NCI-H2227 (cell line): ENCODE measurements around the gene PPBP.
"Not testable (repeated sequence)": the region's sequence is repeated elsewhere in the genome, so short reads cannot be mapped to it uniquely, and the experiment has no call there.

Experiments used
- DNase-seq: peaks from one replicate; lab custom pipeline; 2025; ENCODE audit not compliant: unreplicated experiment; lab: John Stamatoyannopoulos, UW

Gene PPBP

DNA sequence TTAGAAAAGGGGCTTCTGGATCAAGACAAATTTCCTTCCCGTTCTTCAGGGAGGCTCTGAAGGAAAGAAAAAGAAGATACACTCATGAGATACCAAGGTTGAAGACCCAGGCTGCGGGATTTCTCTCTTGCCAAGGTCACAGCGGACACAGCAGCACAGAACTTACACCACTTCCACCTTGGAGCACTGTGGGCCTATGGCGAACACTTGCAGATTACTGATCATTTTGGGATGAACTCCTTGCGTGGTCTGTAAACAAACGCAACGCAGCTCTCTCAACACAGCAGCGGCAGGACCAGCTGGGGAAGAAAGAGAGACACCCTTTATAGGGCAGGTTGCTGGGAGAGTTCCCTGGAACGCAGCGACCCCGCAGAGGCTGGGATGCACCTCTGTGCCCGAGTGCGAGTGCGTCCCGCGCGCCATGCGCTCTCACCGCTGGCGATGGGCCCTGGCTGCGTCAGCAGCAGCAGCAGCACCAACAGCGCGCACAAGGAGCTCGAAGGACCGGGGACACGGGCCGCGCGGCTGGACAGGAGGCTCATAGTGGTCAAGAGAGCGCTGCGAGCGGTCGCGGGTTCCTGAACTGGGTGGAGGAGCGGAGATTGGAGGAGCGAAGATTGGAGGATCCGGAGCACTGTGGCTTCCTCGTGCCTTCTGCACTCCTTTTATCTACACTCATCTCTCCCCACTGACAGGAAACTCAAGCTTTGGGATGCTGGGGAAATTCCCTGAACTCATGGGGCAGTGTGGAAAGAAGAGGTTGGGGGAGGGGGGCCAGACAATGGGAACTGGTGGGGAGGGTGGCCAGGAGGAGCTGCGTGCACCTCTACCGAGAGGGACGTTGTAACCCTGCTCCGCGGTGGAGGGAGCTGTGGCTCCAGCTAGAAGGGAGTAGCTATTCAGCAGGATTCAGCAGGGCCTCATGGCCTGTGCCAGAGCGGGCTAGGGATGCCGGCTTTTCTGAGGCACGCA, 10.3 kb upstream of the PPBP start, which contains the start of gene CXCL5:
Gene CXCL5, minus strand, starts transcription at position 638 of the 972 bp plus-strand sequence. Its CDS starts 96 bp downstream, at position 542.
- no peak for DNase-seq

DNA sequence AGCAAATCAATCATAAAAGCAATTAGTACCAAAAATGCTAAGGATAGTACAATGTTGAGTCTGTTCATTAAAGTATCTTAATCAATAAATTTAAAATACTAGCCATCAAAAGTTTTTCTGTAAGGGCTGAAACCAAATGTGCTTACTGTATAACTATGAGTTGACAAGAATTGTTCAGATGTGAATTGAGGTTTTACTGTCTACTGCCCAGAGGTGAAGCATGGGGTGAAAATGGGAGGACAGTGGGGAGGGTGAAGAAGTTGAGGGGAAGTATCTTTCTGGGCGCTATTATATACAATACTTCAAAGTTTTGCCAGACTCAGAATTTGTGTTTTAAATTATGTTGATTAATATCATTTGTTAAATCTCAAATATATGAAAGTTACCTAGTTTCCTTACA, 4.1 kb upstream of the PPBP start:
- no peak for DNase-seq

DNA sequence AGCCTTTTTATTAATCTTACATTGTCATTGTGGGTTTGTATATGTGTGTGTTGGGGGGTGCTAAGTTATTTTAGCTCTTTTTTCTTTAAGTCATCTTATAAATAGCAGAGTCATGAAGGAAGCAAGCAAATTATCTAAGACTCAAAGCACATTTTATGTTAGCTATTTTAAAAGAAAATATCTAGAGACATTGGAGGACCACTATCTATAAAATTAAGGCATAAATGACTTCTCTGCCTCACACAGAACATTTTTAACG, 3.7 kb upstream of the PPBP start:
- no peak for DNase-seq

DNA sequence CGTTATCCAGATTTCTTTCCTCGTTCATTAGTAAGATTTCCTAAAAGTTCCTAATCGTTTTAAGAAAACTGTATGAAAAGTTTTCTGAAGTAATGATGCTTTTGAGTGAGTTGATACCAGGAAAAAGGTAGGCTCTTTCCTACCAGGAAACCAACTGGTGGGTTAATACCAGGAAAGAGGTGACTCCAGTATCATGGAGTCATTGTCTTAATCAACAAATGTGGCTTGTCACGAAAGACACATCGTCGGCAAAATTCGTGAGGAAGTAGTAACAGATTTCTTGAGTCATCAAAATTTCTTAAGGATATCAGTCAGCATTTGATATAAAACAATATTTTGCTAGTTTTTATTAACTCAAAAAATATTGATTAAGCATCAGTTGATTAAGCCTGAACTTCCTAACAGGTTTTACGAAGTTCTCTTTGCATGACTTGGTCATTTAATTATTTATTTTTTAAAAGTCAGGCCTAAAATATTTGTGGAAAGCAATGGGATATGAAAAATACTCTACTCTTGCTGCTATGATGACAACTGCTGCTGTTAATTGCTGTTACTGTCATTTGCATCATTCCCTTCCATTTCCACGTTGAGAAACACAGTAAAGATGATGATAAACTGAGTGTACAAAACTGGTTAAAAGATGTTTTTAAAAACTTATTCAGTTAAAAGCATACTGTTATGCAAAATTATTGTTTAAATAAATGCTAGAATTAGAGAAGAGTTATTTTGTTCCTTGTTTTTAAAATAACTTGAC, 3.2 kb upstream of the PPBP start:
- no peak for DNase-seq

DNA sequence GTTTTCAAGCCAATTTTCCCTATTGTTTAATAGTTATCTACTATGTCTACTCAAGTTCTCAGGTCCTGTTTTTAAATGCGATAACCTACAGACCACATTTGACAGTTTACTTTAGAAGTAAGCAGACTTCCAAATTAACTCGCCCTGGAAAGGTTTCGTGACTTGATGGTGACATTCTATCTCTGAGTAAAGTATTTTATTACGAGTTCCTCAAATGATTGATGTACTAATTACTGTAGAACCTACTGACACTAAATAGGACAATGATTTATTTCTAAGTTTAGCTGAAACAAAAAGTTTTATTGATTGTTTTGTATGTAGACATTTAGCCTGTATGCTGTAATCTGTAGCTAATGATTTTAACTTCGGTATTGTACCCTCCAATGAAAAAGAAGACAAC, 1.9 kb upstream of the PPBP start:
- DNase-seq = no peak

DNA sequence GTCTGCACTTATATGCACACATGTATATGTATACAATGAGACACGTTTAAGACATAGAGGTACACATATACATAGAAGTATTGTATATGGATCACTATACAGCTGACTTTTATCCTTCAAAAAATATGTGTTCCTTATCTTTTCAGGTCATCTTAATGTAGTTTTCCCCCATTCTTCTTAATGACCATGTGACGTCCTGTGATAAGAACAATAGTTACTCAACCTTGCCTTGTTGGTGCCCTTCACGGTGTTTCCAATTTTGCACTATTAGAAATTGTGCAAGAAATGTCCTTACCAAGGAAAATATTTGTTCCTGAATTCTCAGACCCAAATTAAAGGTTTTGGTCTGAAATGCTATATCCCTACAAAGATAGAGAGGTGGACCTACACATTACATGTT, 1.0 kb upstream of the PPBP start:
- DNase-seq = no peak

DNA sequence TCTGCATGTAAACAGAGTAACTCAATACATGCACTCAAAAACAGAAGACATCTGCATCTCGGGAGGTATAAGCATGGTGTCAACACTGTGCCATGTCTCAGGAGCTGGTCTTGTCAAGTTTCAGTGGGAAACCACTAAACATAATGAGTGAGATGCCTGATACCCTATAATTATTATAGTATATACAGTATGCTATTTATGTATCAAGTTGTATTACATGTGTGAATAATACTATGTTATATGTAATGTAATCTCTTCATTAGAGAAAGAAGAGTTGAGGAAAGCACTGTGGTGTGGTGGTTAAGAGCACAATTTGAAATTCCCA, 2.5 kb downstream of the PPBP start:
- DNase-seq = no peak

DNA sequence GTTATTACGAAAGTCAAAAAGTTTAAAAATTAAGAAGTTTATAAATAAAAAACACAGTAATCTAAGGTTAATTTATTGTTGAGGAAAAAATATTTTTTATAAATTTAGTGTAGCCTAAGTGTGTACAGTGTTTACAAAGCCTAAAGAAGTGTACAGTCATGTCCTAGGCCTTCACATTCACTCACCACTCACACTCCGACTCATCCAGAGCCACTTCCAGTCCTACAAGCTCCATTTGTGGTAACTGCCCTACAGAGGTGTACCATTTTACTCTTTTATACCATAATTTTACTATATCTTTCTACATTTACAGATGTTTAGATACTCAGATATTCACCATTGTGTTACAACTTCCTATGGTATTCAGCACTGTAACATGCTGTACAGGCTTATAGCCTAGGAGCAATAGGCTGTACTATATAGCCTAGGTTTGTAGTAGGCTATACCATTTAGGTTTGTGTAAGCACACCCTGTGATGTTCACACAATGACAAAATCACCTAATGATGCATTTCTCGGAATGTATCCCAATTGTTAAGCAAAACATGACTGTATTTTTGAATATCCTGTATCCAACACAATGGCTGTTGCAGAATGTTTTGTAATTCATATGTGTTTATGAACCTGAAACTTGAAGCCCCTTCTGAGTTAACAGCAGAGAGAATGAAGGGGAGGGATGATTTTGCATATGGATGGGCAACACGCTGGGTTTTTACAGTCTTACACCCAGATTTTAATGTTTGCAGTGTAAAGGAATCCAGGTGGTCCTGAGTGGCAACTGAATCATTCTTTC, 3.1 kb downstream of the PPBP start:
- DNase-seq = no peak

DNA sequence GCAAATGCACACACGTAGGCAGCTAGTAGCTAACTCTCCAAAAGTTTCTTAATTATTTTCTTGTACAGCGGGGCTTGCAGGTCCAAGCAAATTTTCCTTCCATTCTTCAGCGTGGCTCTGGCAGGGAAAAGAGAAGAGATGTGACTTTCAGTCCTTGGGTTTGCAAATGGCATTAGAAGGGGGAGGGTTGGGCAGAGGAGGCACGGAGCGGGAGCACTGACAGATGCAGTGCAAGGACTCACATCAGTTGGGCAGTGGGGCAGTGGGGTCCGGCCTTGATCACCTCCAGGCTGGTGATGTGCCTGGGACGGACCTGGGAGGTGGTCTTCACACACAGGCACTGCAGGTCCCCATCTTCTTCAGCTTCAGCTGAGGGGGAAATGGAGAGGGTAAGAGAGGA, 6.8 kb downstream of the PPBP start:
- not testable (repeated sequence) for DNase-seq

DNA sequence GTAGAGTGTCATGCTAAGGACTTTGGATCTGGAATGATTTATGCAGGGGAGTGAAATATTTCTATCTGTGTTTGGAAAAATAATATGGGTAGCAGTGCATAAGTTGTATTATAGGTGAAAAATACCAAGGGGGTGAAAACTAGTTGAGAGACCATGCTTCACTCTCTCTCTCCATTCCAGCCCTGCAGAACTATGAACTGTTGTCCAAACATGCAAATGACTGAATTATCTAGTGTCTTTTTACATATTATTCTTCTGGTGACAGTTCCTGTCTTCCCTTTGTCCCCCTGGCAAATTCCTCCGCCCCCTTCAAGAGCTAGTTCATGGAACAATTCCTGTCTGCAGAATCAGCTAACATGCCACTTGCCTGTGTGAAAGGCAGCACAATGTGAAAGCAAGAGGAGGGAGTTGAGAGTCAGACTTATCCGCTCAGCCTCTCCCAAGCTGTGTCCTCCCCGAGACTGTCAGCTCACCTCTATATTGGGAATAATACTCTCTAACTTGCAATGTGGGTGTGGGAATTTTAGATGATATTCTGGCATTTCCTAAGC, 8.5 kb downstream of the PPBP start:
- DNase-seq = no peak

DNA sequence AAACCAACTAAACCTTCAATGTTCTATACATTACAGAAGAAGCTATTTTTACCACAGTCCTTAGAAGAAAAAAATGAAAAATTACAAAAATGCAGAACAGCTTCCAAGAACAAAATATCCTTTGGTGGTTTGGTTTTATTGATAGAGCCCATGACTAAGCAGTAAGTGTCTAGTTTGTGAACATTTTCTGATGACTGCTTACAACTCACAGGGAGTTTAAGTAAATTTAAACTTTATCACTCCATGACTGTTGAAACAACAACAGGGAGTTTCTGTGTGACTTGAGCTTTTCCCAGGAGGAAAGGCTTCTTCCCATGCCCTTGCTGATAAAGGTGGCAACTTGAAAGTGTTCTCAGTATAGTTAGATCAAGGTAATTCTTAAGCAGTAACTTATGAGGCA, 9.1 kb downstream of the PPBP start:
- no peak for DNase-seq

DNA sequence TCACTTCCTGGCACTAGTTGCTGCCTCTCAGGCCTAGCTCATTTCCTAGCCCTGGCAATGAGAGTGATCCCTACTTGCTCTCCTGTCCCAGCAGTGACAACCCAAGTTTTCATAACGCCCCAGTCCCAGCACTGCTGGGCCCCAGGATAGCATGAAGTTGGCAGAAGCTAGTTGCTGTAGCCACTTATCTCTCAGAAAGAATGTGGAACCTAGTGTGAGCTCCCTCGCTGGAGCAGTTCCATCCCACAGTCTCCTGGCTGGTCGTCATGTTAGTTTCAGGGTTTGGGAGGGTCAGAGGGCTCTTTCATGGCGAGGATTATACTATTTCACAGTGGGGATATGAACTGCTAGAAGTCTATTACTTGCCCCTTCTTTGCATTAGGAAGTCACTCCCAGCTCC, 11.3 kb downstream of the PPBP start:
- no peak for DNase-seq

DNA sequence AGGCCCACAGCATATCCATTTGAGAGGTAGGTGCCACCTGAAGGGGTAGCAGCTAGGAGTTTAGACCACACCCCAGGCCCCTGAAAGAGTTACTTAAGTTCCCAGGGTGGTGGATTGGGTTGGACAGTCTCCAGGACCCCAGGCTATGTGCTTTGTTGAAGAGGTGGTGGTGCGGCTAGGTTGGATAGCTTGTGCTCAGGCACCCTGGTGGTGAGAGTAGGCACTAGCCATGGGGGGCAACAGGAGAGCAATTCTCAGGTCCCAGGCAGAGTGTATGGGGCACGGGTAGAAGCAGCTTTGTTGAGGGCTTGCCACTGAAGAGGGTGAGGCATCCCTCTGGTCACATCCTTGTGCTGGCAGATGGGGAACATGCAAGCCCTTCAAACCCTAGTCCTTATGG, 11.8 kb downstream of the PPBP start:
- DNase-seq = no peak

DNA sequence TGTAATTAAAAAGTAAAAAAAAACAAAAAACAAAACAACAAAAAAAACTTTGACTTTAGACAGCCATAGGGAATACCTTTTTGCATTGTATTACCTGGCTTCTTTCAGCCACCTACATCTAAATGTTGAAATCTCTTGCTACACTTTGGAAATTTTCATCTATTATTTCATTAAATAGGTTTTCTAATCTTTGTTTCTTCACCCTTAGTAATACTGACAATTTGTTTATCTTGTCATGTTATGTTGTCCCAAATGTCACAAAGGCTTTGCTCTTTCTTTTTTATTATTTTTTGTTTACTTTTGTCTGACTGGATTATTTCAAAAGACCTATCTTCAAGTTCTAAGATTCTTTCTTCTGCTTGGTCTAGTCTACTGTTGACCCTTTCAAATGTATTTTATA, 13.6 kb downstream of the PPBP start:
- no peak for DNase-seq

DNA sequence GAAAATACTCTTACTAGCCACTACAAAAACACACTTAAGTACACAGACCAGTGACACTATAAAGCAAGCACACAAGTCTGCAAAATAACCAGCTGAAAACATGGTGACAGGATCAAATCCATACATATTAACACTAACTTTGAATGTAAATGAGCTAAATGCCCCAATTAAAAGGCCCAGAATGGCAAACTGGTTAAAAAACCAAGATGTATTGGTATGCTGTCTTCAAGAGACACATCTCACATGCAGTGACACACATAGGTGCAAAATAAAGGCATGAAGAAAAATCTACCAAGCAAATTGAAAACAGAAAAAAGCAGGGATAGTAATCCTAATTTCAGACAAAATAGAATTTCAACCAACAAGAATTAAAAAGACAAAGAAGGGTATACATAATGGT, 17.0 kb downstream of the PPBP start:
- DNase-seq = no peak

DNA sequence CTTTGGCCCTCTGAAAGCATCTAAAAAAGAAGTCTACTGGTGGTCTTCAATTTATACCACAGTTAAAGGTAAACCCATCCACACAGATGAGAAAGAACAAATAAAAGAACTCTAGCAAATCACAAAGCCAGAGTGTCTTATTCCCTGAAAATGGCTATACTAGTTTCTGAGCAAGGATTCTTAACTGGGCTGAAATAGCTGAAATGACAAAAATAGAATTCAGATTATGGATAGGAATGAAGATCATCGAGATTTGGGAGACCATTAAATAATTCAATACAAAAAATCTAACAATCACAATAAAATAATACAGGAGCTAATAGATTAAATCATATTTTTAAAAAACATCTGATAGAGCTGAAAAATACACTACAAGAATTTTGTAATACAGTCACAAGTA, 18.0 kb downstream of the PPBP start:
- no peak for DNase-seq

DNA sequence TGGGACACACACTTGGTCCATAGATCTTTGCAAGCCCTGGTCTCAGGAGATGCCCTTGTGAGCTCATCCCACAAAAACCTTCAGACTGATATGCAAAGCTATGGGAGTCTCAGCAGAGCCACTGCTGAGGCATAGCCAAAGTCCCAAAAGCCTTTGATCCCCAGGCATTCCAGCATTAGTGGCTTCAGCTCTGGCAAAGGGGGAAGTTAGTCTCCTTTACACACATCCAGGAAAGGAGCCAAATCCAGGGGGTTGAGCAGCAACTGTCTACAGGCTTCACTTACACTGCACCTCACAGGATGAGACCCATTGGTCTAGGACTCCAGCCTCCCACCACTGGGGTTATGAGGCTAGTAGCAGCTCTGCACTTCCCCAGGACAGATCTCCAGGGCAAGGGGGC, 20.1 kb downstream of the PPBP start:
- DNase-seq = no peak

DNA sequence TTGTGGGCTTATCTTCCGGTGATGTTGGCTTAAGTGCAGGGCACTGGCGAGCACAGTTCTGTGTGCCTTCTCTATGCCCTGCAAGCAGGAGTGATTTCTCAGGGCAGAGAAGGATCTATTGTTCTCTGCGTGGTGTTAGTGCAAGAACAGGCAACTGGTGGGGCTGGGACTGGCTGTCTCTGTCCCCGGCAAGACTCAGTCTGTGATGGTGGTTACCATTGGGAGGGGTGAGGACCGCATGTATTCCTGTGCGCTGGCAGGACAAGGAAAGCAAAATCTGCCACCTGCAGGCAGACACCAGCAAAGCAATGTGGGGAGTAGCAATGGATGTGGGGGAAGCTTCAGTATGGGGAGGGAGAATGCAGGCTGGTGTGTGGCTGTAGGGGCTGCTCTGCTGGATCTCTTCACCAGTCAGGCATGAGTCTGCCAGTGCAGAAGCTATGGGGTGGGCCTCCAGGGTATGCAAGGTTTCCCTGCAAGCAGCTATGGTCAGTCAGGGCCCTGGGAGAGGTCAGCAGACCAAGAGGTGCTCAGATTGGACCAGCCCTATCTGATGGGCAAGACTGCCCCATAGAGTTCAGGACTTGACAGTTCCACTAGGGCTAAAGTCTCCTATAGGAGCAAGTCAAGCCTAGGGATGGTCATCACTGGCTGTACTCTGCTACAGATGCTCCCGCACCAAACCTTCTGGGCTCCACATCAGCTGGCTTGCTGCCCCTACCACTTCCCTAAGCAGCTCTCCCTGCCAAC, 23.0 kb downstream of the PPBP start:
- DNase-seq = no peak

DNA sequence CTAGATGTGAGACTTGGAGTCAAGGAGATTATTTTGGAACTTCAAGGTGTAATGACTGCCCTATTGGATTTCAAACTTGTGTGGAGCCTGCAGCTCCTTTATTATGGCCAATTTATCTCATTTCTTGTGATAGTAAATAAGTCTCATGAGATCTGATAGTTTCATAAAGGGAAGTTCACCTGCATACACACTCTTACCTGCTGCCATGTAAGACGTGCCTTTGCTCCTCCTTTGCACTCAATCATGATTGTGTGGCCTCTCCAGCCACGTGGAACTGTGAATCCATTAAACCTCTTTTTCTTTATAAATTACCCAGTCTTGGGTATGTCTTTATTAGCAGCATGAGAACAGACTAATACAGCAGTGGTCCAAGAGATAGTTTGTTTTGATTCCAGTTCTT, 25.3 kb downstream of the PPBP start:
- no peak for DNase-seq

DNA sequence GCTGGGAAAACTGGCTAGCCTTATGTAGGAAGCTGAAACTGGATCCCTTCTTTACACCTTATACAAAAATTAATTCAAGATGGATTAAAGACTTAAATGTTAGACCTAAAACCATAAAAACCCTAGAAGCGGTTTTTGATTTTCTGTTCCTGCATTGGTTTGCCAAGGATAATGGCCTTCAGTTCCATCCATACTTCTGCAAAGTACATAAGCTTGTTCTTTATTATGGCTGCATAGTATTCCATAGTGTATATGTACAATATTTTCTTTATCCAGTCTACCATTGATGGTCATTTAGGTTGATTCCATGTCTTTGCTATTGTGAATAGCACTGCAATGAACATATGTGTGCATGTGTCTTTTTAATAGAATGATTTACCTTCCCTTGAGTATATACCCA, 28.9 kb downstream of the PPBP start:
- not testable (repeated sequence) for DNase-seq

DNA sequence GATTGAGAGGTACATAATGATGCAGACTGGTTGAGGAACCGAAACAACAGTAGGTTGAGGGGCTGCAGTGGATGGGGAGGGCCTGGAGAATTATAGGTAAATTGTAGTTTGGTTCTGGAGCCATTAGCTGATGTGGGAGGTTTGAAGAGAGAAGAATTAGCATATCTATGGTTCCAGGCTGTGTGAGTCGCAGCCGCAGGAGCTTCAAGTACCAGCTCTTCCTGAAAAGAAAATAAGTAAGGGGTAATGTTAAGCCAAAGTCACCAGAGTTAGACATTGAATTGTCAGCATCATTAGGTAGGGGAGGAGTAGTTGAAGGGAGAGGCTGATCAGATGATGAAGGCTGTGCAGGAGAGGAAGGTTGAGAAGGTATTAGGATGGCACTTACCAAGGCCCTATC, 35.6 kb downstream of the PPBP start:
- DNase-seq = no peak
